T-cell (primary cell): ENCODE results near the gene DLEC1. TPM values are rescaled to one million over a fixed set of nuclear protein-coding genes. Genes with fewer than 3 reads are reported as not detected.

Source experiments
- ATAC-seq, 4 experiments: fragments of 200-7000 bp in 3 of 4; fragments of 150-1000 bp in 1 of 4; cut with Tn5 transposase; replicated peaks in 1 of 4; 1 replicate in 3 of 4; 2 replicates in 1 of 4; pipeline ENCODE4 v1.10.0; 2021; ENCODE audit warnings: moderate library complexity in 3 of 4, mild to moderate bottlenecking in 2 of 4, moderate number of reproducible peaks in 1 of 4
- CTCF ChIA-PET, 2 donors: fragments of 300-600 bp; sonication (Branson Sonifier 250); formaldehyde crosslinking; loops; one replicate each; lab custom pipeline; 2022; ENCODE audit warnings: antibody characterized with exemption in 2 of 2; lab: Charles Lee
- POLR2A ChIA-PET, 2 donors: fragments of 300-600 bp; sonication (Branson Sonifier 250); formaldehyde crosslinking; loops; one replicate each; lab custom pipeline; 2022; ENCODE audit warnings: antibody characterized with exemption in 2 of 2; lab: Charles Lee
- DNase-seq, 35 experiments: peaks; one replicate each; pipeline versions ENCODE4 v3.0.0 to v3.0.0-alpha.2; 2013 to 2023
- H3K27ac ChIP-seq: one replicate; pipeline ENCODE4 v1.5.1; 2013; ENCODE audit warnings: low read length
- H3K27me3 ChIP-seq, 2 experiments: replicated peaks in 1 of 2; 1 replicate in 1 of 2; 2 replicates in 1 of 2; pipeline versions ENCODE4 v1.6.1 to v1.7.0; 2013; ENCODE audit warnings: low read length in 1 of 2, mixed read lengths in 1 of 2; ENCODE audit not compliant: control insufficient read depth in 2 of 2, insufficient read depth in 2 of 2; ENCODE audit errors: extremely low read depth in 1 of 2
- H3K36me3 ChIP-seq, 2 donors: 1 replicate in 1 of 2; 2 replicates in 1 of 2; pipeline versions ENCODE4 v1.6.1 to v1.7.0; 2013; ENCODE audit warnings: low read length in 1 of 2; ENCODE audit not compliant: control insufficient read depth in 2 of 2, insufficient read depth in 1 of 2; ENCODE audit errors: extremely low read depth in 1 of 2
- H3K4me1 ChIP-seq, 2 experiments: 1 replicate in 1 of 2; 2 replicates in 1 of 2; pipeline versions ENCODE4 v1.6.1 to v1.7.0; 2013; ENCODE audit warnings: low read length in 2 of 2, mixed read lengths in 1 of 2; ENCODE audit not compliant: insufficient read depth in 2 of 2, control insufficient read depth in 1 of 2; ENCODE audit errors: extremely low read depth in 1 of 2
- H3K4me3 ChIP-seq, 2 donors: 1 replicate in 1 of 2; 2 replicates in 1 of 2; pipeline versions ENCODE4 v1.5.1 to v1.7.0; 2013; ENCODE audit warnings: mild to moderate bottlenecking in 2 of 2, low read length in 1 of 2, moderate library complexity in 1 of 2; ENCODE audit not compliant: control insufficient read depth in 1 of 2; ENCODE audit errors: extremely low read depth in 1 of 2
- H3K9me3 ChIP-seq: 2 replicates; pipeline ENCODE4 v1.7.0; 2013
- H3K27ac Mint-ChIP-seq, 2 donors: one replicate each; pipeline ENCODE4 v1.8.0; 2020 to 2021; ENCODE audit warnings: mild to moderate bottlenecking in 2 of 2, mixed read lengths in 2 of 2
- H3K27me3 Mint-ChIP-seq, 2 donors: one replicate each; pipeline ENCODE4 v1.8.0; 2021 to 2022; ENCODE audit warnings: mixed read lengths in 2 of 2
- H3K36me3 Mint-ChIP-seq: one replicate; pipeline ENCODE4 v1.8.0; 2021; ENCODE audit warnings: mixed read lengths
- H3K4me1 Mint-ChIP-seq, 3 donors: one replicate each; pipeline ENCODE4 v1.8.0; 2020 to 2022; ENCODE audit warnings: mixed read lengths in 3 of 3, mild to moderate bottlenecking in 1 of 3
- H3K4me3 Mint-ChIP-seq, 3 donors: one replicate each; pipeline ENCODE4 v1.8.0; 2020 to 2022; ENCODE audit warnings: mild to moderate bottlenecking in 3 of 3, mixed read lengths in 3 of 3, moderate library complexity in 3 of 3
- H3K9me3 Mint-ChIP-seq, 3 donors: one replicate each; pipeline ENCODE4 v1.8.0; 2020 to 2022; ENCODE audit warnings: mixed read lengths in 3 of 3
- WGBS: methylation state at CpG from one replicate; pipeline ENCODE4 v1.1.5; 2013; ENCODE audit warnings: missing lambda C conversion rate; ENCODE audit not compliant: insufficient coverage; 5-methylcytosine and 5-hydroxymethylcytosine counted together
- total RNA-seq, 35 experiments: library from RNA in 6 of 35; stranded (reverse) in 6 of 35; fragments of 120-200 nt in 1 of 35; gene quantifications; one replicate each; pipeline versions ENCODE4 v1.2.1 to v1.2.4 and lab custom pipeline; 2013 to 2026

The DLEC1 gene
- total RNA-seq, 5 donors from 2014 or later (not counting 1 experiment from before 2014, with no cell fraction given) = 4.7 to 21.7 (median 17.8) TPM

- POLR2A ChIA-PET = no interaction called here
- H3K36me3 Mint-ChIP-seq = peaks cover 4% of the 10 kb centered on the region
- no peak for ATAC-seq
Observed at GRCh38 chr3:38094999-38095398, 56.0 kb downstream of the DLEC1 start.

GRCh38 chr3:38095669-38096483, 56.9 kb downstream of the DLEC1 start:
- no peak overlapping the region for H3K4me3 Mint-ChIP-seq
- H3K4me3 ChIP-seq = no peak overlapping the region
- 81% methylated on average over 5 of the region's 6 CpGs for WGBS
- H3K27ac ChIP-seq = no peak overlapping the region
- no peak for DNase-seq
- H3K27me3 Mint-ChIP-seq = no peaks in the 10 kb centered on the region
- H3K4me1 Mint-ChIP-seq = no peaks in the 10 kb centered on the region
- ChIA-PET CTCF (no interaction called here), POLR2A (no interaction called here)
- no peak for ATAC-seq
- H3K9me3 Mint-ChIP-seq = no peaks in the 10 kb centered on the region
- no peaks in the 10 kb centered on the region for H3K36me3 Mint-ChIP-seq
- no peak overlapping the region for H3K27ac Mint-ChIP-seq
- H3K36me3 ChIP-seq = no peaks in the 10 kb centered on the region
- H3K9me3 ChIP-seq = no peaks in the 10 kb centered on the region
- H3K4me1 ChIP-seq = no peaks in the 10 kb centered on the region
- H3K27me3 ChIP-seq = peaks cover 0 to 18% of the 10 kb centered on the region in 2 experiments

More at GRCh38 chr3:38094999-38095398, 56.0 kb downstream of the DLEC1 start:
- Histone ChIP-seq H3K4me1 (no peaks in the 10 kb centered on the region), H3K4me3 (no peak overlapping the region), H3K27me3 (peaks cover 0 to 16% of the 10 kb centered on the region in 2 experiments), H3K27ac (no peak overlapping the region), H3K36me3 (no peaks in the 10 kb centered on the region), H3K9me3 (no peaks in the 10 kb centered on the region)
- no peaks in the 10 kb centered on the region for H3K27me3 Mint-ChIP-seq
- CTCF ChIA-PET = interaction anchor here in 1 of 2 donors (0.6 kb wide), 1 partner anchor 12 kb away, joined by 4 read pairs; no protein-coding TSS in a partner anchor
- no peak overlapping the region for H3K27ac Mint-ChIP-seq
- DNase-seq = no peak
- no CpG with 5 or more reads among the region's 3 CpGs for WGBS
- H3K4me1 Mint-ChIP-seq = no peaks in the 10 kb centered on the region
- no peak overlapping the region for H3K4me3 Mint-ChIP-seq
- no peaks in the 10 kb centered on the region for H3K9me3 Mint-ChIP-seq

- Mint-ChIP-seq H3K9me3 (no peaks in the 10 kb centered on the region), H3K36me3 (no peaks in the 10 kb centered on the region), H3K27ac (no peak overlapping the region), H3K4me1 (no peaks in the 10 kb centered on the region), H3K4me3 (no peak overlapping the region), H3K27me3 (no peaks in the 10 kb centered on the region)
- no peak overlapping the region for H3K27ac ChIP-seq
- DNase-seq (no peak), ATAC-seq (no peak)
- H3K4me1 ChIP-seq = no peaks in the 10 kb centered on the region
- ChIA-PET POLR2A (no interaction called here), CTCF (interaction anchor here in 1 of 2 donors (0.6 kb wide), 1 partner anchor 241 kb away, joined by 3 read pairs; no protein-coding TSS in a partner anchor)
- H3K9me3 ChIP-seq = no peaks in the 10 kb centered on the region
- peaks cover 0 to 18% of the 10 kb centered on the region in 2 experiments for H3K27me3 ChIP-seq
- H3K4me3 ChIP-seq = no peak overlapping the region
- H3K36me3 ChIP-seq = no peaks in the 10 kb centered on the region
- WGBS = 84% methylated on average over 11 of the region's 19 CpGs
Observed at GRCh38 chr3:38097446-38098375, 58.7 kb downstream of the DLEC1 start.

- Histone ChIP-seq H3K36me3 (no peaks in the 10 kb centered on the region), H3K27ac (no peak overlapping the region), H3K27me3 (peaks cover 0 to 18% of the 10 kb centered on the region in 2 experiments), H3K4me3 (no peak overlapping the region), H3K4me1 (no peaks in the 10 kb centered on the region), H3K9me3 (no peaks in the 10 kb centered on the region)
- Mint-ChIP-seq H3K36me3 (no peaks in the 10 kb centered on the region), H3K9me3 (no peaks in the 10 kb centered on the region), H3K4me3 (no peak overlapping the region), H3K4me1 (no peaks in the 10 kb centered on the region), H3K27me3 (no peaks in the 10 kb centered on the region), H3K27ac (no peak overlapping the region)
- DNase-seq (no peak), ATAC-seq (no peak)
- ChIA-PET CTCF (interaction anchor here in 1 of 2 donors (0.6 kb wide), 1 partner anchor 242 kb away, joined by 3 read pairs; no protein-coding TSS in a partner anchor), POLR2A (no interaction called here)
- WGBS = 92% methylated on average over 9 of the region's 9 CpGs
Observed at GRCh38 chr3:38098376-38098723, 59.3 kb downstream of the DLEC1 start.

GRCh38 chr3:38099518-38099917, 60.5 kb downstream of the DLEC1 start:
- H3K4me3 Mint-ChIP-seq = no peak overlapping the region
- H3K27ac ChIP-seq = no peak overlapping the region
- H3K27me3 Mint-ChIP-seq = no peaks in the 10 kb centered on the region
- H3K4me1 Mint-ChIP-seq = no peaks in the 10 kb centered on the region
- CTCF ChIA-PET = no interaction called here
- no peaks in the 10 kb centered on the region for H3K36me3 ChIP-seq
- DNase-seq (no peak), ATAC-seq (no peak)
- no peaks in the 10 kb centered on the region for H3K9me3 ChIP-seq
- POLR2A ChIA-PET = no interaction called here
- H3K4me1 ChIP-seq = no peaks in the 10 kb centered on the region
- H3K4me3 ChIP-seq = no peak overlapping the region
- H3K27me3 ChIP-seq = peaks cover 0 to 20% of the 10 kb centered on the region in 2 experiments
- H3K36me3 Mint-ChIP-seq = no peaks in the 10 kb centered on the region
- no peaks in the 10 kb centered on the region for H3K9me3 Mint-ChIP-seq
- H3K27ac Mint-ChIP-seq = no peak overlapping the region
- WGBS = no CpG with 5 or more reads among the region's 5 CpGs

GRCh38 chr3:38100498-38100897, 61.5 kb downstream of the DLEC1 start:
- CTCF ChIA-PET = no interaction called here

More at GRCh38 chr3:38100498-38100897, 61.5 kb downstream of the DLEC1 start:
- Mint-ChIP-seq H3K36me3 (peaks cover 5% of the 10 kb centered on the region), H3K27me3 (no peaks in the 10 kb centered on the region), H3K9me3 (peaks cover 0 to 5% (median 2%) of the 10 kb centered on the region in 3 donors), H3K4me1 (no peaks in the 10 kb centered on the region), H3K4me3 (no peak overlapping the region), H3K27ac (no peak overlapping the region)
- Histone ChIP-seq H3K9me3 (no peaks in the 10 kb centered on the region), H3K27ac (no peak overlapping the region), H3K4me3 (no peak overlapping the region), H3K27me3 (peaks cover 0 to 20% of the 10 kb centered on the region in 2 experiments), H3K4me1 (no peaks in the 10 kb centered on the region), H3K36me3 (no peaks in the 10 kb centered on the region)
- POLR2A ChIA-PET = no interaction called here
- no peak for ATAC-seq
- no peak for DNase-seq
- WGBS = no CpG with 5 or more reads among the region's 3 CpGs
